ENCODE results near the gene EMILIN2. TPM values are rescaled to one million over a fixed set of nuclear protein-coding genes. Genes with fewer than 3 reads are reported as not detected.
"Not testable (repeated sequence)": the region's sequence is repeated elsewhere in the genome, so short reads cannot be mapped to it uniquely, and the experiment has no call there.

The EMILIN2 gene
- total RNA-seq, 2 experiments from 2014 or later = 3.2 to 3.3 TPM

GRCh38 chr18:2914185-2914880 lies 67.5 kb downstream of the EMILIN2 start:
- H3K4me1 Mint-ChIP-seq (ENCODE audit: low read depth) = peaks cover 23% of the 10 kb centered on the region
- H3K27ac Mint-ChIP-seq = no peak overlapping the region
- Histone ChIP-seq H3K36me3 (ENCODE audit: insufficient read depth, low read length) (peaks cover 73% of the 10 kb centered on the region), H3K9me3 (ENCODE audit: control insufficient read depth in 1 of 2, insufficient read depth in 1 of 2, low read length in 2 of 2) (no peaks in the 10 kb centered on the region), H3K4me1 (ENCODE audit: insufficient read depth, low read length) (peaks cover 8% of the 10 kb centered on the region), H3K27me3 (ENCODE audit: control insufficient read depth in 1 of 2, insufficient read depth in 2 of 2, low read length in 2 of 2) (no peaks in the 10 kb centered on the region), H3K27ac (ENCODE audit: low read depth in 1 of 2, low read length in 2 of 2) (no peak overlapping the region), H3K4me3 (ENCODE audit: low read length) (no peak overlapping the region)
- CTCF ChIA-PET = no interaction called here
- H3K36me3 Mint-ChIP-seq (ENCODE audit: low read depth) = peaks cover 72% of the 10 kb centered on the region
- POLR2A ChIA-PET = interaction anchor here (1.0 to 1.1 kb wide), 2 partner anchors 24 to 79 kb away, joined by 3 read pairs; no protein-coding TSS in a partner anchor
- intact Hi-C loops (cut with DNase I, micrococcal nuclease) = no loop called here
- DNase-seq (no peak), ATAC-seq (ENCODE audit: poor library complexity) (no peak)
- H3K27me3 Mint-ChIP-seq = no peaks in the 10 kb centered on the region
- no peaks in the 10 kb centered on the region for H3K9me3 Mint-ChIP-seq
- TF ChIP-seq CTCF (IDR thresholded peaks at IDR 0.05) = no peak
- H3K4me3 Mint-ChIP-seq = no peak overlapping the region

GRCh38 chr18:2914881-2915240 lies 68.1 kb downstream of the EMILIN2 start:
- H3K27ac Mint-ChIP-seq = no peak overlapping the region
- Histone ChIP-seq H3K27me3 (ENCODE audit: control insufficient read depth in 1 of 2, insufficient read depth in 2 of 2, low read length in 2 of 2) (no peaks in the 10 kb centered on the region), H3K4me3 (ENCODE audit: low read length) (no peak overlapping the region), H3K27ac (ENCODE audit: low read depth in 1 of 2, low read length in 2 of 2) (no peak overlapping the region), H3K36me3 (ENCODE audit: insufficient read depth, low read length) (peaks cover 74% of the 10 kb centered on the region), H3K9me3 (ENCODE audit: control insufficient read depth in 1 of 2, insufficient read depth in 1 of 2, low read length in 2 of 2) (no peaks in the 10 kb centered on the region), H3K4me1 (ENCODE audit: insufficient read depth, low read length) (peaks cover 8% of the 10 kb centered on the region)
- peaks cover 73% of the 10 kb centered on the region for H3K36me3 Mint-ChIP-seq (ENCODE audit: low read depth)
- H3K9me3 Mint-ChIP-seq = no peaks in the 10 kb centered on the region
- no peak overlapping the region for H3K4me3 Mint-ChIP-seq
- DNase-seq = no peak
- ChIA-PET CTCF (interaction anchor here (0.6 kb wide), 1 partner anchor 26 kb away, joined by 4 read pairs; no protein-coding TSS in a partner anchor), POLR2A (interaction anchor here (1.0 to 1.1 kb wide), 2 partner anchors 25 to 79 kb away, joined by 3 read pairs; no protein-coding TSS in a partner anchor)
- ATAC-seq (ENCODE audit: poor library complexity) = no peak
- TF ChIP-seq CTCF (IDR thresholded peaks at IDR 0.05) = no peak
- H3K27me3 Mint-ChIP-seq = no peaks in the 10 kb centered on the region
- peaks cover 23% of the 10 kb centered on the region for H3K4me1 Mint-ChIP-seq (ENCODE audit: low read depth)
- intact Hi-C loops (cut with DNase I, micrococcal nuclease) = no loop called here

- H3K36me3 Mint-ChIP-seq (ENCODE audit: low read depth) = peaks cover 79% of the 10 kb centered on the region
- H3K27ac ChIP-seq (ENCODE audit: low read depth in 1 of 2, low read length in 2 of 2); ATAC-seq (ENCODE audit: poor library complexity); H3K9me3 Mint-ChIP-seq; H3K4me3 Mint-ChIP-seq; H3K27ac Mint-ChIP-seq; intact Hi-C loops (cut with DNase I, micrococcal nuclease); H3K27me3 Mint-ChIP-seq; H3K4me1 ChIP-seq (ENCODE audit: insufficient read depth, low read length); H3K4me3 ChIP-seq (ENCODE audit: low read length); H3K9me3 ChIP-seq (ENCODE audit: control insufficient read depth in 1 of 2, insufficient read depth in 1 of 2, low read length in 2 of 2); DNase-seq; H3K27me3 ChIP-seq (ENCODE audit: control insufficient read depth in 1 of 2, insufficient read depth in 2 of 2, low read length in 2 of 2): not testable (repeated sequence)
- H3K4me1 Mint-ChIP-seq (ENCODE audit: low read depth) = peaks cover 23% of the 10 kb centered on the region
- CTCF ChIA-PET = interaction anchor here (0.9 kb wide), 1 partner anchor 32 kb away, joined by 3 read pairs; no protein-coding TSS in a partner anchor
- peaks cover 76% of the 10 kb centered on the region for H3K36me3 ChIP-seq (ENCODE audit: insufficient read depth, low read length)
- POLR2A ChIA-PET = interaction anchor here (1.1 kb wide), 1 partner anchor 78 kb away, joined by 3 read pairs; no protein-coding TSS in a partner anchor
These were observed 68.7 kb downstream of the EMILIN2 start for GRCh38 chr18:2915486-2915885.
